Measurements from ENCODE around the gene C8A.

The C8A gene

DNA sequence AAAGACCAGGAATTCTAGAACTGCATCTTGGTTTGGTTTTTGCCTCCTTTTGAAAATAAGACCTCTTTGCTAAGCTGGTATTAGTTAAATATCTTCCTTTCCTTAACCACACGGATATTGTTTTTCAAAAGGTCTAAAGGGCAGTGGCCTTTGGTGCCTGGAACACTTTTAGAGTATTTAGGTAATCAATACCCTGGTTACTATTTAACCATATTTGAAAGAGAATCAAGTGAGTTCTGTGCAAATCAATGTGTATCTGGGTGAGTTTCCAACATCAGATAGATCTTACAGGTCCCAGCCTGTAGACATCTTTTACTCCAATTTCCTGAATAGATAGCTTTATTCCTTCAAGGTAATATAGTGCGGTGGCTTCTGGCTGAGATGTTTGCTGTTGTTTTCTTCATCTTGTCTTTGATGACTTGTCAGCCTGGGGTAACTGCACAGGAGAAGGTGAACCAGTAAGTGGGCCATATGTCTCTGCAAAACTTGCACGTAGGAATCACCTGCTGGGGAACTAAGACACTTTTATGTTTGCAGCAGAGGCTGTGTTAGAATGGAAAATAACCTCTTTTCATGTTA is at the start of gene C8A:
Gene C8A, plus strand, starts transcription at position 277 of the 579 bp plus-strand sequence. Its CDS starts 105 bp downstream, at position 382.
- Histone ChIP-seq H3K4me1 (ENCODE audit: control insufficient read depth, insufficient read depth, low read length) (no peaks in the 10 kb centered on the region), H3K9me3 (ENCODE audit: control insufficient read depth, insufficient read depth, low read length) (no peaks in the 10 kb centered on the region), H3K4me3 (ENCODE audit: low read depth, low read length) (no peak within 1 kb of the TSS), H3K9ac (ENCODE audit: low read depth, low read length) (no peak within 1 kb of the TSS), H3K36me3 (ENCODE audit: control insufficient read depth, insufficient read depth, low read length) (no peaks in the 10 kb centered on the region), H3K27me3 (ENCODE audit: control insufficient read depth, insufficient read depth, low read length) (no peaks in the 10 kb centered on the region)

DNA sequence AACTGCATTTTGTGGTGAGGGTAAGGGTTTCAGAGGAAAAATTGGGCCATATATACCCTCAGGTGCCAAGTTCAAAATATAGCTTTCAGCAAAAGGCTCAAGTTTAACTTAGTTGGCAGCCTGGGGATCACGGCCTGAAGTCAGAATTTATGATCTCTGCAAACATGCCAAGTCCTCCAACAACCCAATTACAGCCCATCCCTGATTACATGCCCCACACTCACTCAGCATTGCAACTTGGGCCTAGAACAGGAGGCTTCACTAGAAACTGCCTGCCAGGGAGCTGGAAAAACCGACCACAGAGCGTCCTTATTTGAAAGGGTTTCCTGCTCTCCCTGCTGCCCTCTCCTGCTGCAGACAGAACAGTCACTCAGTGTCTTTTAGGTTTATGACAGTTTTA is 47.8 kb upstream of the C8A start:
- no peaks in the 10 kb centered on the region for H3K4me1 ChIP-seq (ENCODE audit: control insufficient read depth, insufficient read depth, low read length)
- H3K9ac ChIP-seq (ENCODE audit: low read depth, low read length): no peak overlapping the region
- H3K27me3 ChIP-seq (ENCODE audit: control insufficient read depth, insufficient read depth, low read length): no peaks in the 10 kb centered on the region
- no peaks in the 10 kb centered on the region for H3K9me3 ChIP-seq (ENCODE audit: control insufficient read depth, insufficient read depth, low read length)
- H3K4me3 ChIP-seq (ENCODE audit: low read depth, low read length): no peak overlapping the region
- H3K36me3 ChIP-seq (ENCODE audit: control insufficient read depth, insufficient read depth, low read length): no peaks in the 10 kb centered on the region

DNA sequence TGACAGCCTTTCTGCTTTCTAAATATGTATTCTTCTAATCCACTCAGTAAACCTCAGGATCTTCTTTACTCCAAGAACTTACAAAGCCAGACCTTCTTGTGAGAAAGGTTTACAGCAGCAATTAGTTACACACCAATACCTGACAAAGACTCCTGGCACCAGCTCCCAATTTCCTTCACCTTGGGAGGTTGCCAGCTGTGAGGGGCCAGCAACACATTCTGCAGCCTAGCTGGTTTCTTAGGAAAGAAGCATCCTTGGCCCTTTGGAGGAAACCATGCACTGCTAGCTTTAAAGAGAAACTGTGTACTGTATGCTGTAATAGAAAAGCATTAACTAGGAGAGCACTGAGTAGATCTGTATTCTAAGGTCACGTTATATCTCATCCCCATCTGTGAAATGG is 46.2 kb upstream of the C8A start:
- Histone ChIP-seq H3K4me1 (ENCODE audit: control insufficient read depth, insufficient read depth, low read length) (no peaks in the 10 kb centered on the region), H3K36me3 (ENCODE audit: control insufficient read depth, insufficient read depth, low read length) (no peaks in the 10 kb centered on the region), H3K9ac (ENCODE audit: low read depth, low read length) (no peak overlapping the region), H3K27me3 (ENCODE audit: control insufficient read depth, insufficient read depth, low read length) (no peaks in the 10 kb centered on the region), H3K9me3 (ENCODE audit: control insufficient read depth, insufficient read depth, low read length) (no peaks in the 10 kb centered on the region), H3K4me3 (ENCODE audit: low read depth, low read length) (no peak overlapping the region)

DNA sequence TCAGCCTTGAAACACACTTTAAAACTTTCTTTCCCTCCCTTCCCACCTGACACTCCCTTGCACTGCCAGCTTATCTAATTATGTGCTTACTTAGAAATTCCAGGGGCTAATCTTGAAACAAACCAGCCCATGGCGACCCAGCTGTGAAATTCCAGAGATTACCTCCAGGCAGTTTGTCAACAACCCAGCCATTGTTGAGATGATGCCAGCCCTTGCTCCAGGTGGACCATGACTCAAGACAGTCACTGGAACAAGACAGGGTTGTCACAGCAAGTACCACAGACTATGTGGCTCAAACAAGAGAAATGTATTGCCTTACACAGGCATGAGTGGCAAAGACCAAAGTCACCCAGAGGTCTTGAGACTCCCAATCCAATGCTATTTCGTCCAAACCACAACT is 43.3 kb upstream of the C8A start:
- Histone ChIP-seq H3K4me1 (ENCODE audit: control insufficient read depth, insufficient read depth, low read length) (no peaks in the 10 kb centered on the region), H3K9me3 (ENCODE audit: control insufficient read depth, insufficient read depth, low read length) (no peaks in the 10 kb centered on the region), H3K27me3 (ENCODE audit: control insufficient read depth, insufficient read depth, low read length) (no peaks in the 10 kb centered on the region), H3K4me3 (ENCODE audit: low read depth, low read length) (no peak overlapping the region), H3K9ac (ENCODE audit: low read depth, low read length) (no peak overlapping the region), H3K36me3 (ENCODE audit: control insufficient read depth, insufficient read depth, low read length) (no peaks in the 10 kb centered on the region)

DNA sequence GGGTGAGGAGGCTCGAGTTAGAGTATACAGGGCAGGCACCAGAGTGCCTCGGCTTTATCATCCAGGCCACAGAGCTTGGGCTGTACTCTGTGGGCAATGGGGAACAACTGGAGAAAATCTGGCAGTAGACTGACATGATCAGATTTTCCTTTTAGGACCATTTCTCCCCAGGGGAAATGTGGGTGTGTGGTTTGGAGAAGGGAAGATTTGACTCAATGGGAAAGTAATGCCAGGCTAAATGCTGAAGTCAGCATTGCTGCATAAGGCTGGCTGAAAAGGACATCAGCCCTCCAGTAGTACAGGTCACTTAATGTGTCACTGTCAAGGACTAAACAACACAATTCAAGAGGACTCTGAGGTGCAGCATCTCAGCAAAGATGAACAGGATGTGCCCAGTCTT is 40.4 kb upstream of the C8A start:
- Histone ChIP-seq H3K4me1 (ENCODE audit: control insufficient read depth, insufficient read depth, low read length) (no peaks in the 10 kb centered on the region), H3K9ac (ENCODE audit: low read depth, low read length) (no peak overlapping the region), H3K36me3 (ENCODE audit: control insufficient read depth, insufficient read depth, low read length) (no peaks in the 10 kb centered on the region), H3K9me3 (ENCODE audit: control insufficient read depth, insufficient read depth, low read length) (no peaks in the 10 kb centered on the region), H3K4me3 (ENCODE audit: low read depth, low read length) (no peak overlapping the region), H3K27me3 (ENCODE audit: control insufficient read depth, insufficient read depth, low read length) (no peaks in the 10 kb centered on the region)

DNA sequence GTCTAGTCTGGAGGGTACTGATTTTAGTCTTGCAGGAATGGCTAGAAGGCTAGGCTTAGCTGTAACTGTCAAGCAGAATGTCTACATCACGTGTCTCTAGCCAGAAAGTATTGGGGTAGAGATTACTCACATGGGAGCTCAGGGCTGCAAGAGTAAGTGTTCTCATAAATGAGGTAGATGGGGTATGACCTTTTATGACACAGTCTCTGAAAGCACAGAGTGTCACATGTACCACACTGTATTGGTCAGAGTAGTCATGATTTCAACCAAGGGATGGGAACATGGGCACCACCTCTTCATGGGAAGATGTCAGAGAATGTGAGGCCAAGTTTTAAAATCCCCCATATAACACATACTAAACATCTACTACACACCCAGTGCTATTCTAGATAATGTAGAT is 38.3 kb upstream of the C8A start:
- H3K4me1 ChIP-seq (ENCODE audit: control insufficient read depth, insufficient read depth, low read length): peaks cover 5% of the 10 kb centered on the region
- no peak overlapping the region for H3K4me3 ChIP-seq (ENCODE audit: low read depth, low read length)
- no peaks in the 10 kb centered on the region for H3K36me3 ChIP-seq (ENCODE audit: control insufficient read depth, insufficient read depth, low read length)
- no peaks in the 10 kb centered on the region for H3K9me3 ChIP-seq (ENCODE audit: control insufficient read depth, insufficient read depth, low read length)
- no peak overlapping the region for H3K9ac ChIP-seq (ENCODE audit: low read depth, low read length)
- H3K27me3 ChIP-seq (ENCODE audit: control insufficient read depth, insufficient read depth, low read length): peaks cover 1% of the 10 kb centered on the region

DNA sequence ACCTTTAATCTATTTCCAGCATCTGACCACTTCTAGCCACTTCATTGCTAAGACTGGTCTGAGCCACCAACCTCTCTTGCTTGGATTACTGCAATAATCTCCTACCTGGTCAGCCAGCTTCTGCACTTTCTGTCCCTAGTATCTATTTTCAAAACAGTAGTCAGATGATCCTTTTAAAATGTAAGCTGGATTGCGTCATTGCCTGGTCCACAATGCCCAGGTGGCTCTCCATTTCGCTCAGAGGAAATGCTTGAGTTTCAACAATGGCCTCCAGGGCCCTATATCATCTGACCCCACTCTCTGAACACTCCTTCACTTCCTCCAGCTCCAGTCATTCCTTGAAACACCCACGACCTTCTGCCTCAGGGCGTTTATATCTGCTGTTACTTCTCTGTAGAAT is 37.7 kb upstream of the C8A start:
- H3K4me3 ChIP-seq (ENCODE audit: low read depth, low read length): no peak overlapping the region
- no peaks in the 10 kb centered on the region for H3K9me3 ChIP-seq (ENCODE audit: control insufficient read depth, insufficient read depth, low read length)
- no peak overlapping the region for H3K9ac ChIP-seq (ENCODE audit: low read depth, low read length)
- H3K4me1 ChIP-seq (ENCODE audit: control insufficient read depth, insufficient read depth, low read length): peaks cover 8% of the 10 kb centered on the region
- H3K36me3 ChIP-seq (ENCODE audit: control insufficient read depth, insufficient read depth, low read length): no peaks in the 10 kb centered on the region
- H3K27me3 ChIP-seq (ENCODE audit: control insufficient read depth, insufficient read depth, low read length): peaks cover 2% of the 10 kb centered on the region

DNA sequence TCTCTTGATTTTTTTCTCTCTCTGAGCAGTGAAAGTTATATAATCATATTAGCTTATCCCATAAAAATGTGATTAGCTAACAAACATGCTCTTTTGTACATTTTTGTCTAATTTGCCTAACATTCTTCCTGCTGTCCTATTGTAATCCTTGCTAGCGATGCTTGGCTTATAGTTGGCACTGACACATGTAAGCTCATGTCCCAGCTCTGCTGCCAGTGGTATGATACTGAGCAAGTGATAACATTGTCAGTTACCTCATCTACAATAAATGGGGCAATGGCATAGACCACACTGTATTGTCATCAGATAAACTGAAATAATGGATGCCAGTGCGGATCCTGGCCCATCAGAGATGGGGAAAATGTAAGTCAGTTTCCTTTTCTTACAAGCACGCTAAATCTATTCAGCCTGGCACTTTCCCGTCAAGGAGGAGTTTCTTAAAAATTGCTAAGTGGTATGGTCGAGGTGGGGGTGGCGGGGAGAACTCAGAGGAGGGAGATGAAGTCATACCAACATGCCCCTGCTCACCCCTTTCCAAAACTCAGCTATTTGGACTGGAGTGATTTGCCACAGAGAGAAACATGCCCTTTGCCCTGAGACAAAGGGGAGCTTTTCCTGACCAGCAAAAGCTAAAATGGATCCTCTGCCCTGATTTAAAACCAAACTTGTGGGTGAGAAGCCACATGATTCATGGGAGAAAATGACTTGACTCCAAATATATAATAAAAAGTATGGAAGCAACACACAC is 36.7 kb upstream of the C8A start:
- no peak overlapping the region for H3K4me3 ChIP-seq (ENCODE audit: low read depth, low read length)
- no peaks in the 10 kb centered on the region for H3K9me3 ChIP-seq (ENCODE audit: control insufficient read depth, insufficient read depth, low read length)
- no peaks in the 10 kb centered on the region for H3K36me3 ChIP-seq (ENCODE audit: control insufficient read depth, insufficient read depth, low read length)
- H3K4me1 ChIP-seq (ENCODE audit: control insufficient read depth, insufficient read depth, low read length): peaks cover 8% of the 10 kb centered on the region
- peaks cover 2% of the 10 kb centered on the region for H3K27me3 ChIP-seq (ENCODE audit: control insufficient read depth, insufficient read depth, low read length)
- no peak overlapping the region for H3K9ac ChIP-seq (ENCODE audit: low read depth, low read length)

DNA sequence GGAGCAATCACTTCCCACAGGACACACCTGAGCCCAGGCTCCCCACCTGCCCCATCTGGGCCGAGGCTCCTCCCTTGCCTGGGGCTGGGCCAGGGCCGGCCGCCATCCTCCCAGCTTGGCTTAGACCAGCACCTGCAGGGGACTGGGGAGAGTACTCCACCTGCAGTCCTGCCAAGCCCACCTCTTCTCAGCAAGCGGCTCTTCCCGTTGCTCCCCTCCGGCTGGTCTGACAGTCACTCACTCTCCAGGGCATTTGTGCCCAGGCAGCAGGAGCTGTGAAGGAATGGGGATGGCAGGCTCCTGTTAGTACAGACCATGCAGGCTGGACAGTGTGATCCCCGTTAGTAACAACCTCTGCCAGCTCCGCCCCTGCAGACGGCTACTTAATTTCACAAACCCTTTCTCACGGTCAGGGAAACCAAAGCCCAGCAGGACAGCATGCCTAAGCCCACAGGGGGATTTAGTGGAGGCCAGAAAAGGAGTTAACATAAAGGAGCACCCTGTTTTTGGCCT is 35.2 kb upstream of the C8A start, which contains the start of gene FYB2:
Gene FYB2, minus strand, starts transcription at position 18 of the 513 bp plus-strand sequence. CDS start 114 bp downstream, outside the sequence.
- Histone ChIP-seq H3K9ac (ENCODE audit: low read depth, low read length) (no peak within 1 kb of the TSS), H3K4me1 (ENCODE audit: control insufficient read depth, insufficient read depth, low read length) (peaks cover 8% of the 10 kb centered on the region), H3K4me3 (ENCODE audit: low read depth, low read length) (no peak within 1 kb of the TSS), H3K9me3 (ENCODE audit: control insufficient read depth, insufficient read depth, low read length) (no peaks in the 10 kb centered on the region), H3K27me3 (ENCODE audit: control insufficient read depth, insufficient read depth, low read length) (peaks cover 2% of the 10 kb centered on the region), H3K36me3 (ENCODE audit: control insufficient read depth, insufficient read depth, low read length) (no peaks in the 10 kb centered on the region)

DNA sequence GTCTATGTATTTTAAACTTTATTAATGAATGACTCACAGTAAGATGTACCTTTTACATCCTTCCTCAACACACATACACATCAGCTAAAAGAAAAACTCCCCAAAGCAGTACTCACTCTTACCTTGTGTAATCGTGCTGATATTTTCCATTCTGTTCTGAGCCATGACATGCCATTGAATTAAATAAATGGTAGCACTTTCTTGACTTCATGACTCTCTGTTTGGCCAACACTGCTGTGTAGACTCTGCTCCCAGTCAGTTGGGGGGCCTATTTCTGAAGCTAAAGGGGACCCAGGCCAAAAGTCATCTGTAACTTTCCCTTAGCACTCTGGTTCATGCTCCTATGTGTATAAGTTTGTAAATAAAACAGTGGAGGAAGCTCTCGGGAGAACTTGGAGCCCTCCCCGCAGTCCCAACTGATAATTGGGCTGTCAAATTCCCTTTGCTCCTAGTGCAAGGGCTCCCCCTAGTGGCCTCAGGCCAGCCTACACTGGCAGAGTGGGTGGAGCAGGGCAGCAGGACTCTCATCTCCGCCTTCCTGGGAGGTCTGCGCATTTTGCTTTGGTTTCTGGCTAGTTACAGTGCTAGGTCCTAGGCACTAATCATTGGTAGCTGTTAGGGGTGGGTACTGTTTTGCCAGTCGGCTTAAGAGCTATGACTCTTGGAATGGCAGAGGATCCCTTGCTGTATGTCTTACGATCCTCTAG is 33.7 kb upstream of the C8A start:
- Histone ChIP-seq H3K27me3 (ENCODE audit: control insufficient read depth, insufficient read depth, low read length) (peaks cover 2% of the 10 kb centered on the region), H3K4me3 (ENCODE audit: low read depth, low read length) (no peak overlapping the region), H3K9me3 (ENCODE audit: control insufficient read depth, insufficient read depth, low read length) (no peaks in the 10 kb centered on the region), H3K9ac (ENCODE audit: low read depth, low read length) (no peak overlapping the region), H3K36me3 (ENCODE audit: control insufficient read depth, insufficient read depth, low read length) (no peaks in the 10 kb centered on the region), H3K4me1 (ENCODE audit: control insufficient read depth, insufficient read depth, low read length) (peaks cover 8% of the 10 kb centered on the region)

DNA sequence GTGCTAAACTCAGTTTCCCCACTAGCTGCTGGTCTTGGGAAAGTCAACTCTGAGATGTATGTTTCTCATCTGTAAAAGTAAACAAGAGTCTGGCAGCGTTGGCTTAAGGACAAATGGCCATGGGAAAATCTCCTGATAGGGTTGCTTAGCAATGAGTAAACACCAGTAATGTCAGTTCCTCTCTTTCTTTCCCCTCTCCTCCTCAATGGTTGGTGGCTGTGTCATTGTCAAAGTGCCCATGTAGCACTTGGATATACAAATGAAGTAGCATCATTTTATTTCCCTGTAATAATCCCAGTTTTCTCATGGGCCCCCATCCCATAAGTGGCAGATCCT is 33.2 kb upstream of the C8A start:
- Histone ChIP-seq H3K9ac (ENCODE audit: low read depth, low read length) (no peak overlapping the region), H3K4me1 (ENCODE audit: control insufficient read depth, insufficient read depth, low read length) (peaks cover 8% of the 10 kb centered on the region), H3K4me3 (ENCODE audit: low read depth, low read length) (no peak overlapping the region), H3K9me3 (ENCODE audit: control insufficient read depth, insufficient read depth, low read length) (no peaks in the 10 kb centered on the region), H3K27me3 (ENCODE audit: control insufficient read depth, insufficient read depth, low read length) (peaks cover 2% of the 10 kb centered on the region), H3K36me3 (ENCODE audit: control insufficient read depth, insufficient read depth, low read length) (no peaks in the 10 kb centered on the region)

DNA sequence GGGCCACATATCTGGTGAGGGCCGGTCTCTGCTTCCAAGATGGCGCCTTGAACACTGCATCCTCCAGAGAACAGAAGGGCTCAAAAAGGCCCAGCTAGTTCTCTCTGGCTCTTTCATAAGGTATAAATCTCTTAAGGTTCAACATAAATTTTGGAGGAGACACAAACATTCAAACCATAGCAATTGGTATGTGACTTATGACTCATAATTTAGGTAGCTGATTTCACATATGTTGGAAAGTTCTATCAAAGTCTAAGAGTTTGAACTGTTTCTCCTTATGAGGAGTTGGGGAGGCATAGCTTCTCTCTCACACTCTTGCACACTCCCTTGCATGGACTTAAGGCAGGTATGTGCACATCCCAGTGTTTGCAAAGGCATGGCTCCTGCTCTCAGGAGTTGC is 30.3 kb upstream of the C8A start:
- Histone ChIP-seq H3K27me3 (ENCODE audit: control insufficient read depth, insufficient read depth, low read length) (peaks cover 2% of the 10 kb centered on the region), H3K9me3 (ENCODE audit: control insufficient read depth, insufficient read depth, low read length) (no peaks in the 10 kb centered on the region), H3K9ac (ENCODE audit: low read depth, low read length) (no peak overlapping the region), H3K4me1 (ENCODE audit: control insufficient read depth, insufficient read depth, low read length) (peaks cover 8% of the 10 kb centered on the region), H3K36me3 (ENCODE audit: control insufficient read depth, insufficient read depth, low read length) (no peaks in the 10 kb centered on the region), H3K4me3 (ENCODE audit: low read depth, low read length) (no peak overlapping the region)

Measured in iPS-15b (cell line).